ENCODE measurements around the gene FAT2.
"Not testable (repeated sequence)": the region's sequence is repeated elsewhere in the genome, so short reads cannot be mapped to it uniquely, and the experiment has no call there.

The FAT2 gene

DNA sequence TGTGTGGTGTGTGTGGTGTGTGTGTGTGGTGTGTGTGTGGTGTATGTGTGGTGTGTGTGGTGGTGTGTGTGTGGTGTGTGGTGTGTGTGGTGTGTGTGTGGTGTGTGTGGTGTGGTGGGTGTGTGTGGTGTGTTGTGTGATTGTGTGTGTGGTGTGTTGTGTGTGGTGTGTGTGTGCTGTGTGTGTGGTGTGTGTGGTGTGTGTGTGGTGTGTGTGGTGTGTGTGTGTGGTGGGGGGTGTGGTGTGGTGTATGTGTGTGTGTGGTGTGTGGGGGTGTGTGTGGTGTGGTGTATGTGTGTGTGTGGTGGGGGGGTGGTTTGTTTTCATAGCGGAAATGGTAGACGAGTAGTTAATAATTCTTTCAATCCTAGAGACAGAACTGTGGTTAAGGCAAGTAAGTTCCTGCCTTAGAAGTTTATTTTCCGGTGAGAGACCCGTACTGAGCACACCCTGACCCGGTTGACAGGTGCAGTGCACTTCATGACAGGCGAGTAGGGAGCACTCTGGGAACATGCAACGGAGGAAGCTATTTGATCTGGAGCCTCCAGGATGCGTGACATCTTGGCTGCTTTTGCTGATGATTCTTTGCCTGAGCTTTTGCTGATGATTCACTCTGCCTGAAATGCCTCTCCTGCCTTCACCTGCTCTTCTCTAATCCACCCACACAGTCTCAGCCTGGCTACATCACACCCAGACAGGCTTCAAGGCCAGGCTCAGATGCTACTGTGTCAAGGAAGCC lies 21.7 kb upstream of the FAT2 start:
- DNase-seq = no peak

DNA sequence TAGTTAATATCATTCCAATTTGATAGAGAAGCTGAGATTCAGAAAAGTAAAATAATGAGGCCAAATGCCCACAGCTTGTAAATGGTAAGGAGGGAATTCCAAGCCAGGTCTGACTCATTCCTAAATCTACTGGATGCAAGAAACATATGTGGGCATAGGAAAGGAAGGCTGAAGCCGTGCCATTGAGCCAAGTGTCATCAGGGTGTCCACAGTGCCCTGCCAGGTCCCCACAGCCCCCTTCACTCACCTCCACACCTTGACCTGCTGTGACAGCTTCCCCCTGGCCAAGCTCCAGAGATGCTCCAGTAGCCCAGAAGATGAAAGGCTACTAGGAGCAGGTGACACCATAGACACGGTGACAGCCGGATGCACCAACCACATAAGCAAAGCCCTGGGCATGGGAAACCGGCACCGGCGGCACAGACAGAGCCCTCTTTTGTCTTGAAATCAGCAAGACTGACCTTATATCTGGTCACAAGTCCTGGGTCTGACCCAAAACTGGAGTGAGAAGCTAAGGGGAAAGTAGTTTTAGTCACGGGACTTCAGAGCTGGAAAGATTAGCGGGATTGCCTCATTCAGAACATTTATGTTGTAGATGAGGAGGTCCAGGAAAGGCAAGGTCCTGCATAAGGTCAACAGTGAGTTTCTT lies 20.1 kb upstream of the FAT2 start:
- no peak for DNase-seq

DNA sequence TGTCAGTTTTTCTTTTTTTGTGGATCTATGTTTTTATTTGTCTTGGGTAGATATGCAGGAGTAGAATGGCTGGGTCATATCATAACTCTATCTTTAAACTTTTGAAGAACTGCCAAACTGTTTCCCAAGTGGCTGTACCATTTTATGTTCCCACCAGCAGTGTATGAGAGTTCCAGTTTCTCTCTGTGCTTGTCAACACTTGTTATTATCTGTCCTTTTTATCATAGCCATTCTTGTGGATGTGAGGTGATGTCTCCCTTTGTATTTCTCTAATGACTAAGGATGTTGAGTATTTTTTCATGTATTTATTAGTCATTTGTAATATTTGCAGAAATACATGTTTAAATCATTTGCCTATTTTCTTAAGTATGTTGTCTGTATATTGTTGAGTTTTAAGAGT lies 17.4 kb upstream of the FAT2 start:
- DNase-seq = no peak

GRCh38 chr5:151607304-151607703 lies 16.2 kb upstream of the FAT2 start:
- DNase-seq = no peak

DNA sequence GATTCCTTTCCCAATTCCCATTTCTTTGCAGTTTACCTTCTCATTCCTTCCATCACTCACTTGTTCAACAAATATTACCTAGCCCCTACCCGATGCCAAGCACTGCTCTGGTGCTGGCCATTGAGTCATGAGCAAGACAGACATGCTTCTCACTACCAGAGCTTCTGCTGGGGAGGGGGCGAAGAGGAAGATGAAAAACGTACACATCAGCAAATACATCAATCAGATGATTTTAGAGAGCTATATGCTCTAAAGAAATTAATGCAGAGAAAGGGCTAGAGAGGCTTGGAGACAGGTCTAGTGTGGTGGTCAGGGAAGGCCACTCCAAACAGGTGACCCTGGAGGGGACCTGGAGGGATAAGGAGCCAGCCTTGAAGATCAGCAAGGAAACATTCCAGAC lies 14.4 kb upstream of the FAT2 start:
- no peak for DNase-seq

DNA sequence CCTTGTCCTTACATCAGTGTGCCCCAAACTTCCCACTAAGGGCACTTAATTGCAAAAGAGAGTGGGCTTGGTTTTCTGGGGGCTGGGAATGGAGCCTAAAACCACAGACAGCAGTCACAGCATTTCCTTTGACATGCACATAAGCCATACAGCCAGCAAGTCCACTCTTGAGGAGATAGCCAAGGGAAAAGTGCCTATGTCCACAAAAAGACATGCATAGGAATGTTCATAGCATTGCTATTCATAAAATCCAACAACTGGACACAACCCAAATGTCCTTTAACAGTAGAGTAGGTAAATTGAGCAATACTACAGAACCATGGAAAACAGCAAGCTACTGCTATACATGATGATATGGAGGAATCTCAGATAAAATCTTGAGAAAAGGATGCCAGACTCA lies 11.7 kb upstream of the FAT2 start:
- no peak for DNase-seq

GRCh38 chr5:151601391-151601790 lies 10.3 kb upstream of the FAT2 start:
- DNase-seq = no peak

- no peak for DNase-seq
Observed at GRCh38 chr5:151600069-151600665, 9.0 kb upstream of the FAT2 start.

GRCh38 chr5:151598984-151599383 lies 7.9 kb upstream of the FAT2 start:
- no peak for DNase-seq

- no peak for DNase-seq
Observed at GRCh38 chr5:151598549-151598948, 7.4 kb upstream of the FAT2 start.

DNA sequence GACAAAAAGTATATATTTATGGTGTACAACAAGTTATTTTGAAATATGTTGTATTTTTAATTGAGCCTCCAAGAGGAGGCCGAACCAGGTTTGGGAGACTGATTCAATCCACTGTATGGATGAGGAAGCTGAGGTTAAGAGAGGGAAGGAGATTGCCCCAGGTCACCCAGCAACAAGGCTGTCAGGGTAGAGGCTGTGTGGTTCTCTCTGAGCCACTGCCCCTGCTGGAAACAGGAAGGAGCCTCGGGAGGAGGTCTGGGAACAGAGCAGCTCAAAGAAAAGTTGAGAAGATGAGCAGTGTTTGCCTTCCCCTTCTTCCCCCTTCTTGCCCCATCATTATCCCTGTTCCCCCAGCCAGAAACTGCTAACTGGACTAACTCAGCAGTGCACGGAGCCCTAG lies 6.6 kb upstream of the FAT2 start:
- no peak for DNase-seq

GRCh38 chr5:151596828-151597539 lies 5.9 kb upstream of the FAT2 start:
- DNase-seq = no peak

DNA sequence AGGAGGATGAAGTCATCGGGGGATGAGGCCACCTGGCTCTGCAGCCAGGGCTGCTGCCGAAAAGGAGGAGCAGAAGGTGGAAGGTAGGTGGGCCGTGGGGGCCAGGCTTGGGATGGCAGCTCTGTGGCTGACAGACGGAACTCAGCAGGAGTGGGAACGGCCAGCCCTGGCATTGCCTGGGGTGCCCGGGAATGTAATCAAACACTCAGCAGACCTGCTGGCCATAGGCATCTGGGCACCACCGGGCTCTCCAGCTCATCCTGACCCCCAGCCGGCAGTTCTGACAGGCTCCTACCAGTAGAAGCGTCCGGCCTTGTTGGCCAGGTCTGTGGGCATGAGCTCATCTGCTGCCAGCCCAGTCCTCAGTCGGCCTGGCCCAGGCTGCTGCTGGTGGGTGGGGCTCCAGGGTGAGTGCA lies 4.3 kb upstream of the FAT2 start:
- no peak for DNase-seq

GRCh38 chr5:151592855-151593408 lies 1.8 kb upstream of the FAT2 start:
- no peak for DNase-seq

- no peak for DNase-seq
Observed at GRCh38 chr5:151589878-151590570, 1.1 kb downstream of the FAT2 start.

- no peak for DNase-seq
Observed at GRCh38 chr5:151587796-151588555, 3.2 kb downstream of the FAT2 start.

- DNase-seq = no peak
Observed at GRCh38 chr5:151585970-151586369, 5.2 kb downstream of the FAT2 start.

DNA sequence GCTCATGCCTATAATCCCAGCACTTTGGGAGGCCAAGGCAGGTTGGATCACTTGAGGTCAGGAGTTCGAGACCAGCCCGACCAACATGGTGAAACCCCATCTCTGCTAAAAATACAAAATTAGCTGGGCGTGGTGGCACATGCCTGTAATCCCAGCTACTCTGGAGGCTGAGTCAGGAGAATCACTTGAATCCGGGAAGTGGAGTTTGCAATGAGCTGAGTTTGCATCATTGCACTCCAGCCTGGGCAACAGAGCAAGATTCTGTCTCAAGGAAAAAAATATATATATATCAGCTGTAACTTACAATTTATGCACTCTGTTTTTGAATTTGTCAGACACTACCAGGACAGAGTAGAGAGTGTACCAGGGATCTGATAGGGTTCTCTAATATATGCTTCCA lies 5.8 kb downstream of the FAT2 start:
- DNase-seq = not testable (repeated sequence)

GRCh38 chr5:151584057-151584937 lies 6.8 kb downstream of the FAT2 start:
- no peak for DNase-seq

- no peak for DNase-seq
Observed at GRCh38 chr5:151581812-151582583, 9.1 kb downstream of the FAT2 start.
